Stimulated activated CD4-positive, alpha-beta T cell treated with anti-CD3 and anti-CD28 coated beads, Interleukin-2, amount 100 ng/mL, for 48 hours (primary cell): ENCODE measurements around the gene CORO1A.
"Not testable (repeated sequence)": the region's sequence is repeated elsewhere in the genome, so short reads cannot be mapped to it uniquely, and the experiment has no call there.

Experiments
- DNase-seq, 2 donors: peaks; one replicate each; pipeline ENCODE4 v3.0.0-alpha.2; 2020

The CORO1A gene

GRCh38 chr16:30173054-30173453 is 10.3 kb upstream of the CORO1A start:
- DNase-seq, result no peak

- DNase-seq, result not testable (repeated sequence)
Measured at GRCh38 chr16:30176876-30177275, 6.5 kb upstream of the CORO1A start.

DNA sequence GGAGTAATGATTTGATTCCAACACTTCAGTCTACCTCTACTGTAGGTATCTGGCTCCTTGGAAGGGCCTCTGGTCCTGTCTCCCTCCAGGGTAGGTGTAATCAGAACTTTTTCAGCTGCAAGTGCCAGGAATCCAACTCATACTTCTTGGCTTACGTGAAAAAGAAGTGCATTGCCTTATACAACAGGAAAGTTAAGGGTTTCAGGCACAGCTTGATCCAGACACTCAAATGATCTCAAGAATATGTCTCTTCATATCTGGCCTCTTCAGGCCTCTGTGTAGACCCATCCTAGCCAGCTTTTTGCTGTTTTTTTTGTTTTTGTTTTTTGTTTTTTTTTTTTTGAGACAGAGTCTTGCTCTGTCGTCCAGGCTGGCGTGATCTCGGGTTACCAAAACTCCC is 4.2 kb upstream of the CORO1A start:
- DNase-seq, result no peak

DNA sequence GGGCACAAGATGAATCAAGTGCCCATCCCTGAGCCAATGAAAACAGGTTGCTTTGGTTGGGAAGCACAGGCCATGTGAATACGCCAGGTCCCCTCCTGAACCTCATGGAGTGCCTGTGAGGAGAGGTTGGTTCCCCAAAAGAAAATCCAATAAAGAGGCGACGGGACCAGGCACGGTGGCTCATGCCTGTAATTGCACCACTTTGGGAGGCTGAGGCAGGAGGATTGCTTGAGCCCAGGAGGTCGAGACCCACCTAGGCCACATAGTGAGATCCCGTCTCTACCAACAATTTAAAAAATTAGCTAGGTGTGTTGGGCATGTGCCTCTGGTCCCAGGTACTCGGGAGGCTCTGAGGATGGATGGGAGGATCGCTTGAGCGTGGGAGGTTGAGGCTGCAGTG is 3.5 kb upstream of the CORO1A start:
- no peak for DNase-seq

- no peak for DNase-seq
Measured at GRCh38 chr16:30180741-30181140, 2.7 kb upstream of the CORO1A start.

GRCh38 chr16:30184096-30184890 is 891 bp downstream of the CORO1A start:
- peak; percentile 44 to 53 for DNase-seq

DNA sequence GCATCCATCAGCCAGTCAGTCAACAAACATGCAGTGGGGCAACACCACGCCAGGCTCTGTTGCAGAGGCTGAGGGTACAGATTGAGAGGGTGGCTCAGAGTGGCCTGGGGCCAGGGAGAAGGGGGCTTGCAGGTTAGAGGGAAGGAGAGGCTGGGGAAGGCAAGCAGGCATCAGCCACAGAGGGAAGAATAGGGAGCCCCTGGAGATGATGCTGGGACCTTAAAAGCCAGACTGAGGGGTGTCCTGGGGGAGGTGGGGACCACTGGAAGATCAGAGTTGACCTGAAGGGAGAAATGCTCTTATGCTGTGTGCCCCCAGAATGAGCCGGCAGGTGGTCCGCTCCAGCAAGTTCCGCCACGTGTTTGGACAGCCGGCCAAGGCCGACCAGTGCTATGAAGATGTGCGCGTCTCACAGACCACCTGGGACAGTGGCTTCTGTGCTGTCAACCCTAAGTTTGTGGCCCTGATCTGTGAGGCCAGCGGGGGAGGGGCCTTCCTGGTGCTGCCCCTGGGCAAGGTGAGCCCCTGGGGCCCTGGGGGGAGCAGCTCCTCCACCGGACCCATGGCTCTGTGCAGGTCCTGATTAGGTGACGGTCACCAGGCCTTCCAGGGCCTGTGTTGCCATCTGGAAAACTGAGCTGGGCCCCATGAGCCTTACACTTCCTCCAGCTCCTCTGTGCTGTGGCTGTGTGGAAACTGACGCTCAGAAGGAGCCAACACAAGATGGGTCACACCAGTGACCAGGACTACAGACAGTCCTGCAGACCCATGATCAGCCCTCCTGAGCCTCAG is 1.7 kb downstream of the CORO1A start:
- peak; percentile 23 to 30 for DNase-seq

GRCh38 chr16:30185683-30186421 is 2.5 kb downstream of the CORO1A start:
- peak; percentile 65 to 68 for DNase-seq

- peak in 1 of 2 donors; percentile 15 for DNase-seq
Measured at GRCh38 chr16:30186444-30186781, 3.0 kb downstream of the CORO1A start.

DNA sequence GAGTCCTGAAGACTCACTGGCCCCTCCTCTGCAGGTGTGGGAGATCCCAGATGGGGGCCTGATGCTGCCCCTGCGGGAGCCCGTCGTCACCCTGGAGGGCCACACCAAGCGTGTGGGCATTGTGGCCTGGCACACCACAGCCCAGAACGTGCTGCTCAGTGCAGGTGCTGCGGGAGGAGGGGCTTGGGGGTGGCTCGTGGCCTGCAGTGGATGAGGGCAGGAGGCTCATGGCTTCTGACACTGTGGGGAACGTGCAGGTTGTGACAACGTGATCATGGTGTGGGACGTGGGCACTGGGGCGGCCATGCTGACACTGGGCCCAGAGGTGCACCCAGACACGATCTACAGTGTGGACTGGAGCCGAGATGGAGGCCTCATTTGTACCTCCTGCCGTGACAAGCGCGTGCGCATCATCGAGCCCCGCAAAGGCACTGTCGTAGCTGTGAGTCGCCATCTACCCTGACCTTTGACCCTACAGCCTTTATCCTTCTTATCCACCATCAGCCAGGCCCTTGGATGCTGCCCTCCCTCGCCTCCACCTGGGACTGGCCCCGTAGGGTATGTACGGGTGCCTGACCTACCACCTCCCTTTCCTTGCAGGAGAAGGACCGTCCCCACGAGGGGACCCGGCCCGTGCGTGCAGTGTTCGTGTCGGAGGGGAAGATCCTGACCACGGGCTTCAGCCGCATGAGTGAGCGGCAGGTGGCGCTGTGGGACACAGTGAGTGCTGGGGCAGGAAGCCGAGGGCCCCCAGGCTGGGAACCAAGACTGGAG is 3.6 kb downstream of the CORO1A start:
- peak; percentile 93 to 94 for DNase-seq

DNA sequence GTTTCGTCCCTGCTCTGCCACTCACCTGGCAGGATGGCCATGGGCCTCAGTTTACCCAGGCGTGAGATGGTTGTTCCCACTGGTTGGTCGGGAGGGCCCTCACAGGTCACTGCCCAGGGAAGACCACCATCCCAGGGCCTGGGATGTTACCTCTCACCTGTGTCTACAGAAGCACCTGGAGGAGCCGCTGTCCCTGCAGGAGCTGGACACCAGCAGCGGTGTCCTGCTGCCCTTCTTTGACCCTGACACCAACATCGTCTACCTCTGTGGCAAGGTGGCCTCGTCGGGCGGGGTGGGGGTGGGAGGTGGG is 4.1 kb downstream of the CORO1A start:
- no peak for DNase-seq

- no peak for DNase-seq
Measured at GRCh38 chr16:30187971-30188561, 4.7 kb downstream of the CORO1A start.

DNA sequence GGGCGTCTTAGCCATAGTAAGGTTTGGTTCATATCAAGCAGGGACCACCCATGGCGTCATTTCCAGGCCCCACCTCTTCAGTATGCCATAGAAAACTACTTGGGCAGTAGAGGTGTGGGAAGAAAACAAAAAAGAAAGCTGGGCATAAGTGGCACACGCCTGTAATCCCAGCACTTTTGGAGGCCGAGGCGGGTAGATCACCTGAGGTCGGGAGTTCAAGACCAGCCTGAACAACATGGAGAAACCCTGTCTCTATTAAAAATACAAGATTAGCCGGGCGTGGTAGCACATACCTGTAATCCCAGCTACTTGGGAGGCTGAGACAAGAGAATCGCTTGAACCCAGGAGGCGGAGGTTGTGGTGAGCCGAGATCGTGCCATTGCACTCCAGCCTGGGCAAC is 7.8 kb downstream of the CORO1A start:
- DNase-seq, result not testable (repeated sequence)

DNA sequence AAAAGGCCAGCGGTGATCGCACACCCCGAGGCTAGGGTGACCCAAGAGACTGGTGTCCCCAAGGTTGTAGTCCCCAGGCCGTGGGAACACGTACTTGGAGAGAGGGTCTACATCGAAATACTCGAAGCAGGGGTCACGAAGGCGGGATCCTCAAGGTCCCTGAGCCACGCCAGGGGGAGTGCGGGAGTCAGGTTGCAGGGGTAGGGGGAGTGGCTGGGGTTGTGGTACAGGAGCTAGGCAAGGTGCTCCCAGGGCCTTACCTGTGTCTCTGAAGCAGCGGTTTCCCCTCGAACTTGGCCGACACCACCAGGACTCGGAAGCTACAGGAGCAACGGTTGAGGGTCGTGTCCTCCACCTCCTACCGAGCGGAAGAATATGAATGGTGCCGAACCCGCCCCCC is 9.7 kb downstream of the CORO1A start:
- DNase-seq, result not testable (repeated sequence)

- not testable (repeated sequence) for DNase-seq
Measured at GRCh38 chr16:30193615-30194014, 10.2 kb downstream of the CORO1A start, which contains the start of the genes BOLA2B and SLX1A. Gene BOLA2B (minus strand): TSS chr16:30193666. CDS start chr16:30193595, 71 bp downstream. Gene SLX1A (plus strand): TSS chr16:30193875. CDS start chr16:30194085, 210 bp downstream.

- not testable (repeated sequence) for DNase-seq
Measured at GRCh38 chr16:30194172-30194925, 10.9 kb downstream of the CORO1A start.

DNA sequence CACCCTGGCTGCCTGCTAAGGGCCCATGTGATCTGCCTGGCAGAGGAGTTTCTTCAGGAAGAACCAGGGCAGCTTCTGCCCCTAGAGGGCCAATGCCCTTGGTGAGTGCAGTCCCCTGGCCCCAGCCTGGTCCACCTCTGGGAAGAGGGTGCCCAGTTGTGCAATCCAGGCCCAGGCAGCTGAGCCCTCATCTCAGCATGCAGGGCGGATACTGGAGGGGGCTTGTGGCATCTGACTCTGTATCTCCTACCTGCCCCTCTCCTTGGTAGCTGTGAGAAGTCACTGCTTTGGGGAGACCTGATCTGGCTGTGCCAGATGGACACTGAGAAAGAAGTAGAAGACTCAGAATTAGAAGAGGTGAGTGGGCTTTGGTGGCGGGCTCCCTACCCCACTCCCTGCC is 13.6 kb downstream of the CORO1A start:
- DNase-seq, result not testable (repeated sequence)

DNA sequence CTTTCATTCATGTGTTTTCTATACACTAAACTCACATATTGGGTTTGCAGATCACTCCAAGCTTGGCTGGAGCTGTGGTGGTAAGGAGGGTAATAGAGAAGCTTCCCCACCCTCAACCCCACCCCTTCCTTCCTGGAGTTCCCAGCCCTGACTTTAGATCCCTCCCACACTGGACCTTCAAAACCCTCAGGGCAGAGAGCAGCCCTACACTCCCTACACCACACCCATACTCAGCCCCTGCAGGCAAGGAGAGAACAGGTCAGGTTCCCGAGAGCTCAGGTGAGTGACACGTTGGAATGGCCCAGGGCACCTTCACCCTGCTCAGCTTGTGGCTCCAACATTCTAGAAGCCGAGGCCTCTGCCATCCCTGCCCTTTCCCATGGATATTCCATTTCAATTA is 15.6 kb downstream of the CORO1A start, which contains the start of gene SULT1A3:
SULT1A3 (plus strand) TSS at position 207 of the 400 bp plus-strand sequence. CDS start 1,474 bp downstream, outside the sequence.
- not testable (repeated sequence) for DNase-seq

GRCh38 chr16:30199608-30200343 is 16.4 kb downstream of the CORO1A start:
- not testable (repeated sequence) for DNase-seq

DNA sequence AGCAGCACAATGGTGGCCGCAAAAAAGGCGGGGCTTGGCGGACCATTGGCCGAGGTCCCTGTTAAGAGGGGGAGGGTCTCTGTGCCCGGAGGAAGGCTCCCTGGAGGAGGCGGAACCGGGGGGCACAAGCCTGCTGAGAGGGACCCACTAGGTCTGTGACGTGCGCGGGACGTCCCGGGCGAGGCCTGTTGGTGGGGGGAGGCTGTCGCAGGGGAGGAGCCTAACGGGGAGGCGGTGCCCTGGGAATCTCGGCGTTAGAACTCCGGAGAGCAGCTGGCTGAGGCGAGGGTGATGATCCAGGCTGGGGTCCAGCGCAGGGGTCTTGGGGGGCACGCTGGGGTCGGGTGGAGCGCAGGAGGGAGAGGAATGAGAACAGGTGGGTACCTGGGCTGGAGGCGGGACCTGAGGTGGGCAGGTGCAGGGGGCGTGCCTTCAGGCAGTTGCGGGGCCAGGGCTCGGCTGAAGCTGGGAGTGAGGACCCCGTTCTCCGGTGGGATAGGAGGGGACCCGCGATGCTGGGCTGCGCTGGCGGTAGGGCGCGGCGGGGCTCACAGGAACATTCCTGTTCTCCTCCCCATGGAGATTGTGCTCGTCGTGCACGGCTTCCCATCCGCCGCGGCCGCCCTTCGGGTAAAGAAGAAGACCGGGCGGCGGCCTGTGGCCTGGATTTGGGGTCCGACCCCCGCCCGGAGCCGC is 22.3 kb downstream of the CORO1A start:
- not testable (repeated sequence) for DNase-seq
